ENCODE measurements around the gene FOXI1.

The FOXI1 gene

GRCh38 chr5:170154297-170154696 lies 48.6 kb downstream of the FOXI1 start:
- peak; percentile 71 for DNase-seq

DNA sequence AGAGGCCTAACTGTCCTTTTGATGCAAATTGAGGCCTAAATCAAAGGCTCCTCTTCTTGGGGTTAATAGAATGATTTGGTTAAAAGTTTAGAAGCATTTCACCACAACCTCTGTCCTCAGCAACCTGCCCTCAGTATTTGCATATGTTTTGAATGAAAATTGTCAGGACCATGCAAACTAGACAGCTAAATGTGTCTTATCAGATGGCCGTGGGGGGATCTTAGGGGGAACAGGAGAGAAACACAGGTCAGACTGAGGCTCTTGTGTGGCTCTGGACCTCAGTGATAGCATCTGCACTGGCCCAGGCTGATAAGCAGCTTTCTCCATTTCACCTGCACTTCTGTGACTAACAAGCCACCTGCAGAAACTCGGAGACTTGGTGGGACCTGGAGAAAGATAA lies 49.0 kb downstream of the FOXI1 start:
- peak; percentile 94 for DNase-seq

DNA sequence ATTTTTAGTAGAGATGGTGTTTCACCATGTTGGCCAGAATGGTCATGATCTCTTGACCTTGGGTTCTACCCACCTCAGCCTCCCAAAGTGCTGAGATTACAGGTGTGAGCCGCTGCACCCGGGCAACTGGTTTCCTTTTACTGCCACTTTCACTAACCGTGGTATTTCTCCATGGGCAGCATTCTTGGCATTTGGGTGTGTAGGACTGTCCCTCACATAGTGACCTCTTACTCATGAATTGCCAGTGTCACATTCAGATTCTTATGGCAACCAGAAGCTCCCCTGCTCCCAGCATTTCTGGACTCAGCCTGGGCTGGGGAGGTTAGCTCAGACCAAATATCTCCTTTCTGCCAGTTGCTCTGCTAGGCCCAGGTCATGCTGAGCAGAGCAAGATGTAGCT lies 50.1 kb downstream of the FOXI1 start:
- no peak for DNase-seq

- no peak for DNase-seq
Observed at GRCh38 chr5:170159101-170159698, 53.5 kb downstream of the FOXI1 start.
